NT2/D1 (cell line): Measurements from ENCODE around the gene SMARCE1.

Source experiments
- DNase-seq: peaks from one replicate; pipeline ENCODE4 v3.0.0-alpha.2; 2011; ENCODE audit warnings: low read depth, low spot score
- H3K27me3 ChIP-seq: 2 replicates; pipeline ENCODE4 v1.6.0; 2011; ENCODE audit warnings: mild to moderate bottlenecking; ENCODE audit not compliant: insufficient read length, insufficient read depth
- H3K36me3 ChIP-seq: 2 replicates; pipeline ENCODE4 v1.6.1; 2011; ENCODE audit warnings: mild to moderate bottlenecking, low read length, mixed read lengths; ENCODE audit not compliant: insufficient read depth, insufficient read length
- H3K4me1 ChIP-seq: 2 replicates; pipeline ENCODE4 v1.5.1; 2011; ENCODE audit not compliant: insufficient read depth, insufficient read length
- H3K4me3 ChIP-seq: 2 replicates; pipeline ENCODE4 v1.5.1; 2011; ENCODE audit warnings: low read depth; ENCODE audit not compliant: insufficient read length
- H3K9ac ChIP-seq: 2 replicates; pipeline ENCODE4 v1.6.0; 2011; ENCODE audit warnings: low read depth; ENCODE audit not compliant: insufficient read length
- H3K9me3 ChIP-seq: 2 replicates; pipeline ENCODE4 v1.5.1; 2011; ENCODE audit warnings: mild to moderate bottlenecking, low read length; ENCODE audit not compliant: insufficient read depth
- SUZ12 ChIP-seq: IDR thresholded peaks from 2 replicates; pipeline ENCODE4 v1.6.1; 2011; ENCODE audit not compliant: insufficient read length, insufficient read depth; ENCODE audit errors: extremely low read depth
- YY1 ChIP-seq: IDR thresholded peaks from 2 replicates; pipeline ENCODE4 v1.6.1; 2011; ENCODE audit not compliant: insufficient read length, insufficient read depth
- ZNF274 ChIP-seq: IDR thresholded peaks from 2 replicates; pipeline ENCODE4 v1.6.1; 2011; ENCODE audit warnings: mild to moderate bottlenecking, low read depth, low read length

Gene SMARCE1

DNA sequence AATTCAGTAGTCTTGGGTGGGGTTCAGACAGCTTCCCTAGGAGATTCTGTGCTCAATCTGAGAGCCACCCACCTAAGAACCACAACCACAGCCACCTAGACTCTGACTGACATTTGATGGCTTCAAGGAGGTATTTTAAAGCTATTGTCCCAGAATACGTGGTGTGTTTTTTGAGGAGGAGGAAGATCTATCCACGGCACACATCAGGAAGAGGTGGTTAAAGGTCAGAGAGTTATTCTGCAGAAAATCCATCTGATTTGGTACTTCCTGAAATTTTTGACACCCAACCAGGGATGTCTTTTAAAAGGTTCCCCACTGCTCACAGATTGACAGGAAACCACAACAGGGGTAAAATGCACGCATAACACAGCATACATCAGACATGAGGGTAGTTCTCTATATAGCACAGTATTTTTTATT, 25.1 kb downstream of the SMARCE1 start:
- Histone ChIP-seq H3K36me3 (peaks cover 8% of the 10 kb centered on the region), H3K4me1 (no peaks in the 10 kb centered on the region), H3K4me3 (no peak overlapping the region), H3K27me3 (no peaks in the 10 kb centered on the region), H3K9ac (no peak overlapping the region), H3K9me3 (no peaks in the 10 kb centered on the region)
- DNase-seq = no peak
- TF ChIP-seq SUZ12 (no peak), ZNF274 (no peak), YY1 (no peak)

DNA sequence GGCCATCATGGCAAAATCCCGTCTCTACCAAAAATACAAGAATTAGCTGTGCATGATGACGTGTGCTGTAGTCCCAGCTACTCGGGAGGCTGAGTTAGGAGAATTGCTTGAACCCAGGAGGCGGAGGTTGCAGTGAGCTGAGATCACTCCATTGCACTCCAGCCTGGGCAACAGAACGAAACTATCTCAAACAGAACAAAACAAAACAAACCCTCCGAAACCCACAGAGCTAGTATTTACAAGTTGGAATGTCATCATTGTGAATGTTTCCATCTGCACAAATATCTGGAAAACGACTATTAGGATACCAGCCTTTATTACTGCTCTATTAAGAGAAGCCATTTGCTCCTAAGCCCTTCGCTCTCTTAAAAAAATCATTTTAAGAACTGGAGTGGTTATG, 26.0 kb downstream of the SMARCE1 start:
- H3K4me1 ChIP-seq = no peaks in the 10 kb centered on the region
- no peaks in the 10 kb centered on the region for H3K27me3 ChIP-seq
- DNase-seq = no peak
- no peaks in the 10 kb centered on the region for H3K9me3 ChIP-seq
- no peak overlapping the region for H3K4me3 ChIP-seq
- TF ChIP-seq SUZ12 (no peak), YY1 (no peak), ZNF274 (no peak)
- H3K36me3 ChIP-seq = no peaks in the 10 kb centered on the region
- no peak overlapping the region for H3K9ac ChIP-seq

DNA sequence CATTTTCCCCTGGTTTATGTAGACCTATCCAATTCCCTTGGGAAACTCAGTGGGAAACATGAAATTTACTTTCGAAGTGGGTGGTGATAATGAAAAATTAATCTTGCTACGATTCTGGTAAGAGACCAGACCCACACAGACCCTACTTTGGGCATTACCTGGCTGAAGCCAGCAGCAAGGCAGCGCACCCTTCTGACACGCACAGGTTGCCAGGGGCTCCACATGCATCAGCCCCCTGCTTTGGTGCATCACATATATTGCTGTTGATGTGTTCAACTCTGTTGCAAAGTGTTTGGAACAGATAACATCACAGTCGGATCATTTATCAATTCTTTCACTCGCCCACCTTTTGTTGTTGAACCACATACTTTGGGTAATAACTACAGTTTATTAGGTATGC, 26.6 kb downstream of the SMARCE1 start:
- Histone ChIP-seq H3K9me3 (no peaks in the 10 kb centered on the region), H3K4me3 (no peak overlapping the region), H3K27me3 (no peaks in the 10 kb centered on the region), H3K4me1 (no peaks in the 10 kb centered on the region), H3K36me3 (no peaks in the 10 kb centered on the region), H3K9ac (no peak overlapping the region)
- TF ChIP-seq ZNF274 = no peak
- no peak for TF ChIP-seq YY1
- TF ChIP-seq SUZ12 = no peak
- DNase-seq = no peak

DNA sequence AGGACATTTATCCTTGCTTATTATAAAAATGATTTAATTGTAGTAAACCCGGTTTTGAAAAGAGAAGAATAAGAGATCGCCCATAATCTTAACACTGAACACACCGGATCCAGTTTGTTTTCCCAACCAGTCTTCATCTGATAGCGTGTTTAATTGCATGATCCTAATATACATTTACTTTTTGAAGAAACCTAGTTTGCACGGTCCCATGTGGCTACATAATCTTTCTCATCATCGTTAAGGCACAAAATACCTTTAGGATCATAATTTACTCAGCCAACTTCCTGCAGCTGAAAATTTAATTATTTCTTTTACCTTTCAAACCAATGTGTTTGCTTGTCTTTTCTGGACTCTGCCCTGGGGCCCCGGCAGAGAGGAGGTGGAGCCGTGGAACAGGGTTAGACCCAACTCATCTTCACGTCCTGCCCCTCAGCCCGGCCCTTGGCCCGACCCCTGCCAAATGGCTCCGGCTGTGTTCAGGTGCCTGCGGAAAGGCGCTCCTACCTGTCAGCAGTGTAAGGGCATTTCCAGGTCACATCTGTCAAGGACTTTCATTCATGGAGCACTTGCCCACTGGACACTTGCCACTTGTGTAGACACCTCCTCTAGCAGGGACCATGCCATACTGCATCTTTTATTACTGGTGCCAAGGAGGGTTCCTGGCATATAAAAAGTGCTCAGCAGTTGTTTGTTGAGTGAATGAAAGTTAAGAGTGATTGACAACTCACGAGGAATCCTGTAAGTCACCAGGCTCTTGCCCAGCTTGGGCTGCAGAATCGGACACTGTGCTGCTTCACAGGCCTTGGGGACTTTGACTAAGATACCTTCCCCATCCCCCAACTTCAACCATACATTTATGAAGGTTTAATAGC, 28.6 kb downstream of the SMARCE1 start:
- Histone ChIP-seq H3K4me1 (peaks cover 6% of the 10 kb centered on the region), H3K9me3 (no peaks in the 10 kb centered on the region), H3K4me3 (no peak overlapping the region), H3K27me3 (no peaks in the 10 kb centered on the region), H3K36me3 (no peaks in the 10 kb centered on the region), H3K9ac (no peak overlapping the region)
- no peak for DNase-seq
- TF ChIP-seq SUZ12 (no peak), YY1 (no peak), ZNF274 (no peak)

DNA sequence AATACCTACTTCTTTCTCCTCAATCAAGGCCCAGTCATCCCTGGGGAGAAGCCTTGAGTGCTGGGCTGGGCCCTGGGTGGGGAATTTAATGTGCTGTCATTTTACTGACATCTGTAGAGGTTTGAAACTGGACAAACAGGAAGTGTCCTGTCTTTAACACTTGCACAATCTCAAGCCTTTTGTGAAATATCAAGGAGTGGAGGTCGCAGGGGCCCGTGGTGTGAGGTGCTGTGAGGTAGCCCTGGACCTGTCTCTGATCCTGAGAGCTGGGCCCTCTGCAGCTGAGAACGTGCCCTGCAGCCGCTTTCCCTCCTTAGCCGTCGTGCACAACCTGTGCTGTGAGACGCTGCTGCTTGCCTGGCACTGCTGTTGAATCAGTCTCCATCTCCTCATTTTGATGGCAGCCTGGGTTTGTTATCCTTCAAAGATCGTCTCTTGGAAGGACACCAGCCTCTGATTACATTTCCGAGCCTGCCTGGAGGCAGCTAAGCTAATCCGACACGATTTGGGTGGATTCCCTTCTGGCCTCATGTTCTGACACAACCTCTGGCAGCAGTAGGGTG, 29.9 kb downstream of the SMARCE1 start:
- no peak for TF ChIP-seq YY1
- TF ChIP-seq SUZ12 = no peak
- TF ChIP-seq ZNF274 = no peak
- H3K4me3 ChIP-seq = no peak overlapping the region
- H3K9me3 ChIP-seq = no peaks in the 10 kb centered on the region
- DNase-seq = no peak
- H3K4me1 ChIP-seq = peaks cover 6% of the 10 kb centered on the region
- no peaks in the 10 kb centered on the region for H3K36me3 ChIP-seq
- H3K27me3 ChIP-seq = no peaks in the 10 kb centered on the region
- no peak overlapping the region for H3K9ac ChIP-seq

DNA sequence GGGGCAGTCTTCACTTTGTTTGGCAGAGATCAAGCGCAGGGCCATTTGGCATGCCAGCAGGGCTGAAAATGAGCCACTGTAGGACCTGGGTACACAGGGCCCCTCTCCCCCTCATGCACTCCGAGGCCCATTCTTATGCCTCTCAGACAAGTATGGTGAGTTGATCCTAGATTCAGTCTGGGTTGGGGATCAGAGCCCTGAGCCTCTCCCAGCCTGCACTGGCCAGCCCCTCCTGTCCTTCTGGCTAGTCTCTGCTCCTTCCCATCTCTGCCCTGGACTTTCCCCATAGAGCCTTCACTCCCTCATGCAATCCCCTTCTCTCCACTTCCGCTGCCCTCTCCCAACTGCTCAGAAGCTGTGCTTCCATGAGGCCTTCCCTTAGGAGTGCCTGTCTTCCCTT, 31.0 kb downstream of the SMARCE1 start:
- no peak for DNase-seq
- Histone ChIP-seq H3K27me3 (no peaks in the 10 kb centered on the region), H3K36me3 (no peaks in the 10 kb centered on the region), H3K4me3 (no peak overlapping the region), H3K4me1 (peaks cover 6% of the 10 kb centered on the region), H3K9ac (no peak overlapping the region), H3K9me3 (no peaks in the 10 kb centered on the region)
- TF ChIP-seq YY1 = no peak
- no peak for TF ChIP-seq SUZ12
- TF ChIP-seq ZNF274 = no peak

DNA sequence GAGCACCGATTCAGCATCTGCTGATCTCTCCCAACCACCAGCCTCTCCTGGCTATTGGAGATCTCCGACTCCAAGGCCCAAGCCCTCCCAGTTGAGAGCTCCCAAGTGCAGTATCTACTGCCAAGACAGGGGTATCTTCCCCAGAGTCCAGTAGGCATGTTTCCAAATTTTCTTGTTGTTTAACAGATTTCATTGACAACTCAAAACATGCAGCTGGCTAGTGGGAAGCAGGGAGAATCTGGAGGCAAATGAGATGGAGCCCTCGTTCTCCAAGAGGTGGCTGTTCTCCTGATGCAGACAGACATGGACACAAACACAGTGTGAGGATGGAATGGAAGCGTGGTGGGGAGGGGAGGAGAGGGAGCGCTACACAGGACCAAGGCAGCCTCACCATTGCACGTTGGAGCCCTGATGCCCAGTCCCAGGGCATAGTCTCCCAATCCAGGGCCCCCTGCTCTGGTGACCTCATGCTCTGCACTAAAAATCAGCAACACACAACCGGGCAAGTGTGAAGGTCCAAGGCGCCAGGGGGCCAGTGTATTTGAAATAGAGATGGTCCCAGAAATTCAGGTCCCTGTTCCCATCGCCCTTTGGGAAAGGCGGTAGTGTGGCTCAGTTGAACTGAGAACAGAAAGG, 31.7 kb downstream of the SMARCE1 start:
- no peak overlapping the region for H3K9ac ChIP-seq

More for the DNA sequence above, 31.7 kb downstream of the SMARCE1 start:
- no peaks in the 10 kb centered on the region for H3K27me3 ChIP-seq
- H3K36me3 ChIP-seq = no peaks in the 10 kb centered on the region
- H3K9me3 ChIP-seq = no peaks in the 10 kb centered on the region
- TF ChIP-seq ZNF274 (no peak), SUZ12 (no peak), YY1 (no peak)
- no peak overlapping the region for H3K4me3 ChIP-seq
- H3K4me1 ChIP-seq = peaks cover 6% of the 10 kb centered on the region
- DNase-seq = no peak
